Measurements from ENCODE around the gene CYB561D1. TPM values are rescaled to one million over a fixed set of nuclear protein-coding genes. Genes with fewer than 3 reads are reported as not detected.

Gene CYB561D1
- total RNA-seq, 1 donor: 4.7 TPM

- TF ChIP-seq, protein P1, sequence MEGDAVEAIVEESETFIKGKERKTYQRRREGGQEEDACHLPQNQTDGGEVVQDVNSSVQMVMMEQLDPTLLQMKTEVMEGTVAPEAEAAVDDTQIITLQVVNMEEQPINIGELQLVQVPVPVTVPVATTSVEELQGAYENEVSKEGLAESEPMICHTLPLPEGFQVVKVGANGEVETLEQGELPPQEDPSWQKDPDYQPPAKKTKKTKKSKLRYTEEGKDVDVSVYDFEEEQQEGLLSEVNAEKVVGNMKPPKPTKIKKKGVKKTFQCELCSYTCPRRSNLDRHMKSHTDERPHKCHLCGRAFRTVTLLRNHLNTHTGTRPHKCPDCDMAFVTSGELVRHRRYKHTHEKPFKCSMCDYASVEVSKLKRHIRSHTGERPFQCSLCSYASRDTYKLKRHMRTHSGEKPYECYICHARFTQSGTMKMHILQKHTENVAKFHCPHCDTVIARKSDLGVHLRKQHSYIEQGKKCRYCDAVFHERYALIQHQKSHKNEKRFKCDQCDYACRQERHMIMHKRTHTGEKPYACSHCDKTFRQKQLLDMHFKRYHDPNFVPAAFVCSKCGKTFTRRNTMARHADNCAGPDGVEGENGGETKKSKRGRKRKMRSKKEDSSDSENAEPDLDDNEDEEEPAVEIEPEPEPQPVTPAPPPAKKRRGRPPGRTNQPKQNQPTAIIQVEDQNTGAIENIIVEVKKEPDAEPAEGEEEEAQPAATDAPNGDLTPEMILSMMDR (IDR thresholded peaks at IDR 0.05; ENCODE audit: insufficient read depth, low read depth, low read length): no peak
- DNase-seq (ENCODE audit: low read depth): no peak
- H3K4me3 ChIP-seq (ENCODE audit: low read depth, low read length): no peak overlapping the region
These were observed 47.2 kb downstream of the CYB561D1 start for GRCh38 chr1:109541102-109541501.

DNA sequence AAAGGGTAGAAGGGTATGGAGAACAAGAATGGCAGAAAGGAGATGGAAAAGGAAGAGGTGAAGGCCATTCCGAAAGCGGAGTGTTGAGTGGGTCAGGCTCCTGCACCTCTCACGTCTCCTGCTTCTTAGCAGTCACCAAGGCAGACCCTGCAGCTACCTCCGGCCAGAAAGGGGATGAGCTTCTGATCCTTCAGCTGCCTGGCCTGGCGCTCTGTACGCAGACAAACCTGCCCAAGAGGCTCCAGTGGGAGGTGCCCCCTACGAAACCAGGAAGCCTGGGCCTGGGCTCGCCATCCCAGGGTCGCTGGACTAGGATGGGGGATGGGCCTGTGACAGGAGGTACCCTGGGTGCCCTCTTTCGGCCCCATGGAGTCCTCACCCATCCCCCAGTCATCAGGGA lies 48.8 kb downstream of the CYB561D1 start:
- H3K4me3 ChIP-seq (ENCODE audit: low read depth, low read length): no peak overlapping the region
- TF ChIP-seq, protein P1 (IDR thresholded peaks at IDR 0.05; ENCODE audit: insufficient read depth, low read depth, low read length): no peak
- no peak for DNase-seq (ENCODE audit: low read depth)

- no peak overlapping the region for H3K4me3 ChIP-seq (ENCODE audit: low read depth, low read length)
- DNase-seq (ENCODE audit: low read depth): no peak
- TF ChIP-seq, protein P1 (IDR thresholded peaks at IDR 0.05; ENCODE audit: insufficient read depth, low read depth, low read length): no peak
These were observed 49.5 kb downstream of the CYB561D1 start for GRCh38 chr1:109543283-109543987.

GRCh38 chr1:109543988-109544735 lies 50.3 kb downstream of the CYB561D1 start:
- H3K4me3 ChIP-seq (ENCODE audit: low read depth, low read length): no peak overlapping the region
- TF ChIP-seq, protein P1 (IDR thresholded peaks at IDR 0.05; ENCODE audit: insufficient read depth, low read depth, low read length): no peak
- no peak for DNase-seq (ENCODE audit: low read depth)

GRCh38 chr1:109546311-109547109 lies 52.6 kb downstream of the CYB561D1 start:
- peak overlapping the region; percentile 93 for H3K4me3 ChIP-seq (ENCODE audit: low read depth, low read length)
- DNase-seq (ENCODE audit: low read depth): peak; percentile 90
- TF ChIP-seq, protein P1 (IDR thresholded peaks at IDR 0.05; ENCODE audit: insufficient read depth, low read depth, low read length): peak; percentile 91

GRCh38 chr1:109547463-109548320 lies 53.8 kb downstream of the CYB561D1 start:
- peak; percentile 45 for DNase-seq (ENCODE audit: low read depth)
- TF ChIP-seq, protein P1 (IDR thresholded peaks at IDR 0.05; ENCODE audit: insufficient read depth, low read depth, low read length): no peak

More at GRCh38 chr1:109547463-109548320, 53.8 kb downstream of the CYB561D1 start:
- H3K4me3 ChIP-seq (ENCODE audit: low read depth, low read length): peak overlapping the region; percentile 93

Data from fibroblast of villous mesenchyme (primary cell).